IPS DF 19.7 (cell line): ENCODE results near the gene BPIFB6.
"Not testable (repeated sequence)": the region's sequence is repeated elsewhere in the genome, so short reads cannot be mapped to it uniquely, and the experiment has no call there.

Experiments
- DNase-seq: peaks from one replicate; pipeline ENCODE4 v3.0.0-alpha.2; 2013; ENCODE audit warnings: low read depth, low spot score

BPIFB6 gene

GRCh38 chr20:33027769-33028751 is 3.4 kb upstream of the BPIFB6 start:
- DNase-seq, result no peak

DNA sequence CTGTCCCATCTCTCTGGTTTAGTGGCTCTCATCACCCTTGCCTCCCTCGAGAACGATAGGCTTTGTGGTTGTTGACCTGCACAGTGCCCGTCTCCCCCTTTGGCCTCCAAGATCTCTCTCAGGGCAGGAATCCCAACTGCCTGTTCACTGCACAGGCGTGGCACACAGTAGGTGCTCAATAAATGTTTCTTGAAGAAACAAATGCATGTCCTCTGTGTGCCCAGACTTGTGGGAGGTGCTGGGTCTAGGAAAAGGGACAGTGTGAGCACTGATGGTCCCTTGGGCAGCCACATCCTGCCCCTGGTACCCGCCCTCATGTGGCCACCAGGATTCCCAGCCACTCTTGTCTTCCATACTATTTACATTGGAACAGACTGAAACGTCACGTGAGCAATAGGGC is 2.6 kb upstream of the BPIFB6 start:
- DNase-seq, result no peak

GRCh38 chr20:33030076-33030475 is 1.4 kb upstream of the BPIFB6 start:
- DNase-seq, result no peak

- no peak for DNase-seq
Measured at GRCh38 chr20:33030569-33030968, 879 bp upstream of the BPIFB6 start.

- DNase-seq, result no peak
Measured at GRCh38 chr20:33032555-33032954, 1.1 kb downstream of the BPIFB6 start.

GRCh38 chr20:33033381-33033780 is 1.9 kb downstream of the BPIFB6 start:
- no peak for DNase-seq

- DNase-seq, result no peak
Measured at GRCh38 chr20:33034115-33034514, 2.7 kb downstream of the BPIFB6 start.

DNA sequence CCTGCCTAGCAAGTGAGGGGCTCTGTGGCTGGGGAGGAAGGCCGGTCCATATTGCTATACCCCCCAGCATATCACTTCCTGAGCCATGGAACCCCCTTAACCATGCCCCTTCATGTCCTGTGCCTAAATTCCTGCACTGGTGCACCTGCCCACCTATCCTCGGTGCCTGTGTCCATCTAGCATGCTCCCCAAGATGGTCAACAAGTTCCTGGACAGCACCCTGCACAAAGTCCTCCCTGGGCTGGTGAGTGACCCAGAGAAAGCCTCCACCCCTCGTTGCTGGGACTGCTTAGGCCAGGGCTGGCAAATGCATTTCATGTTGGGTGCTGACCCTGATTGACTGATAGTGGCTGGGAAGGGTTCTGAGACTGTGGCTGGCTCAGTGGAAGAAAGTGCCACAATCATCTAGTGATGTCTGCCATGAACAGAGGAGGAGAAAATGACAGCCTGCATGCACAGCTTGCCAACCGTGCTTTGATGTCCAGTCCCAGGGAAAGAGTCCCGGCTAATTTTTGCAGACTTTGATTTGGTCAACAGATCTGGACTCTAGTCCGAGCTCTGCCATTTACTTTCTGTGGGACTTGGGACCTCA is 3.5 kb downstream of the BPIFB6 start:
- no peak for DNase-seq

DNA sequence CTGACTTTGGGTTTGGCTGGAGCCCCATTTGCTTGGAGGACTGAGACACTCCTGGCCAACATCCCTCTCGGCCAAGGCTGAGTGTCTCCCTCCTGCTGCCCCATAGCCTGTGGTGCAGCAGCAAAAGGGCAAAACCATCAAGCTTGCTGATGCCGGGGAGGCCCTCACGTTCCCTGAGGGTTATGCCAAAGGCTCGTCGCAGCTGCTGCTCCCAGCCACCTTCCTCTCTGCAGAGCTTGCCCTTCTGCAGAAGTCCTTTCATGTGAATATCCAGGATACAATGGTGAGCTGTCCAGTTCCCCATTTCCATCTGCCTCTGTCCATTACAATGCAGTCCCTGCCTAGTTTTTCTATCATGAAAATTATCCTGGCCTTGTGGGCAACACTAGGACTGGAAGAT is 6.0 kb downstream of the BPIFB6 start:
- no peak for DNase-seq

GRCh38 chr20:33038243-33038642 is 6.8 kb downstream of the BPIFB6 start:
- DNase-seq, result no peak

- DNase-seq, result no peak
Measured at GRCh38 chr20:33042430-33042829, 11.0 kb downstream of the BPIFB6 start.

DNA sequence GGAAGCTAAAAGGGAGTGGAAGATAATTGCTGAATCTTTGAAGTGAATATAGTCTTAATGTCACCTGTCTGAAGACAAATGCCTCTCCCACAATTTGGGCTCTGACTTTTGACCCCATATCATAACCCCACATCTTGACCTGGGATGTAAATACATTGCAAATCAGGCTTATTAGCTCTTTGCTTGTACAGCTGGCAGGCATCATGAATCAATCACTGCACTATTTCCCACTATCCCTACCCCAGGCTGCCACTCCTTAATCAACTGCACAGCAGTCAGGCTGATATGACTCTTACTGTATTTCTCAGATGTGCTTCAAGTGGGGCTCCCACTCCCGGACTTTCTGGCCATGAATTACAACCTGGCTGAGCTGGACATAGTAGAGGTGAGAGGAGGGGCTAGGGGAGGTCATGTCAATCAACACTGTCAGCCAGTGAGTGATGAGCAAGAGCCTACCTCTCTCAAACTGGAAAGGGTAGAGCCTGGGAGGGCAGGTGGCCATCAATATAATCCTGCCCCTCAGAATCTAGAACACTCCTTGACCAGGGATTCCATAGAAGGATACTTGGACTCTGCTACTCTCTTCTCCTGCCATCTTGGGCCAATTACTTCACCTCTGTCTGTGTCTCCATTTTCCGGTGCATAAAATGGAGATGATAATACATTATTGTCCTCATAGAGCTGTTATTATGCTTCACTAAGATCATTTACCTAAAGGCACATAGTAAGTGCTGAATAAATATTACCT is 11.7 kb downstream of the BPIFB6 start:
- no peak for DNase-seq

- no peak for DNase-seq
Measured at GRCh38 chr20:33043731-33044181, 12.3 kb downstream of the BPIFB6 start.

- not testable (repeated sequence) for DNase-seq
Measured at GRCh38 chr20:33045129-33045721, 13.8 kb downstream of the BPIFB6 start.

GRCh38 chr20:33046412-33046811 is 15.0 kb downstream of the BPIFB6 start:
- no peak for DNase-seq

DNA sequence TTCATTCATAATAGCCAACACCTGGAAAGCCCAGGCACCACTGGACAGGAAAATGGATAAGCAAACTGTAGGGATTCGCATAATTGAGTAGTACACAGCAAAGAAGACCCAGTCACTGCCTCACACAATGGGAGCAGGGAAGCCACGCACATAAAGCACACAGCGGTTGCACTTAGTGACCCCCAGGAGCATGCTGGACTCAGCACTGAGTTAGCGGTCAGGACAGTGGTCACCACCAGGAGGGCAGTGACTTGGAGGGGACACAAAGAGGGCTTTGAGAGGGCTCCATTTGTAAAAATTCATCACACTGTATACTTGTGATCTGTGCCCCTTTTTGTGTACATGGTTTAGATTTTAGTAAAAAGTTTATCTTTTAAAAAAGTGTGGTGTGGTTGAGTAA is 19.9 kb downstream of the BPIFB6 start:
- DNase-seq, result no peak

GRCh38 chr20:33053291-33054106 is 22.1 kb downstream of the BPIFB6 start, which contains the start of gene BPIFB3:
TSS of gene BPIFB3 (plus strand) at chr20:33053903. CDS start at chr20:33055436, 1,533 bp downstream.
- DNase-seq, result no peak

- DNase-seq, result no peak
Measured at GRCh38 chr20:33054381-33054780, 22.9 kb downstream of the BPIFB6 start.

DNA sequence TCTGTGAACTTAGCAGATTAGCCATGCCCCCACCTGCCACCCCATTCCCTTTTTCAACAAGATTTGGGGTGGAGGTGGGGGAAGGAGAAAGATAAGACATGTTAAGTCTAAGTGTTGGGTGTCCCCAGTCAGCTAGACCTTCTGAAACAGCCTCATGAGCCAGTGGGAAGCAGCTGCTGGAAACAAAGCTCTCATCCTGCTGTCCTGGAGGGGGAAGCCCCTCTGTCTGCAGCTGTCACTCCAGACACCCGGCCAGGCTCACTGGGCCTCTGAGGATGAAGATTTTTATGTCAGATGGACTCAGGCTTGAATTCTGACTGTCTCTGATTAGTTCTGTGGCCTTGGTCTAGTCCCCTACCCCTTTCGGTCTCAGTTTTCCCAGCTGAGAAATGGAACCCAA is 23.3 kb downstream of the BPIFB6 start:
- DNase-seq, result no peak

DNA sequence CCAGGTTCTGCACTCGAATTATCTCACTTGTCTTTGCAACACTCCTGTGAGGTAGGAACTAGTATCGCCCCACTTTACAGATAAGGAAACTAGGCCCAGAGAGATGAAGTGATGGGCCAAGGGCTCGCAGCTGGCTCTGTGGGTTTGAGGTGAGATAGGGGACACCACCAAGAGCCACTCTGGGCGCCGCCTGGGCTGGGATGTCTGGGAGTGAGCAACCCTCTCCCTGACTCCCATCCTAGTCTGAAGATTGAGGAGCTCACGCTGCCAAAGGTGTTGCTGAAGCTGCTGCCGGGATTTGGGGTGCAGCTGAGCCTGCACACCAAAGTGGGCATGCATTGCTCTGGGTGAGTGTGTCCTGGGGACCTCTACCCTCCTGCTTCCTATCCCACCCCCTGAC is 27.7 kb downstream of the BPIFB6 start:
- DNase-seq, result no peak
